HG03565 (cell line): ENCODE results near the gene EPHA2.

Experiments
- ATAC-seq: cut with Tn5 transposase; IDR thresholded peaks from one replicate; pipeline ENCODE4 v1.9.1; 2021; ENCODE audit warnings: mild to moderate bottlenecking, moderate library complexity; ENCODE audit not compliant: unreplicated experiment

The EPHA2 gene

DNA sequence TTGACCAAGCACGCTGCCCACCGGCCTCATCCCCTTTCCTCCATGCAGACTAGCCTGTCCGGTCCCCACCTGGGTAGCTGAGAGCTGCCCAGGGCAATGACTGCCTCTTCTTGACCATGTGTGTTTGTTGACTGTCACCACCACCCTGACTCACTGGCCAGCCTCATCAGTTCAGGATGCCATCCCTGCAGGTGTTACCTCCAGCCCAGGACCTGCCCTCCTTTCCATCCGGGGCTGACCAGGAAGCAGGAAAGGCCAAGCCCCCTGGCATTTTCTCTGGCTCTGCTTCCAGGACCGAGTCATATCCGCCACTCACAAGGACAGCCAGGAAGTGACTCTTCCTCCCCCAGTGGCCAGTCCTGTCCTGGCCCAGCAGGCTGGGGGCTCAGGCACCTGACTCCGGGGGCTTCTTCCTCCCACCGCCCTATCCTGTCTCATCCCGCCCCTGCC lies 17.1 kb downstream of the EPHA2 start:
- ATAC-seq, result no peak

GRCh38 chr1:16137890-16138467 lies 17.9 kb downstream of the EPHA2 start:
- no peak for ATAC-seq

DNA sequence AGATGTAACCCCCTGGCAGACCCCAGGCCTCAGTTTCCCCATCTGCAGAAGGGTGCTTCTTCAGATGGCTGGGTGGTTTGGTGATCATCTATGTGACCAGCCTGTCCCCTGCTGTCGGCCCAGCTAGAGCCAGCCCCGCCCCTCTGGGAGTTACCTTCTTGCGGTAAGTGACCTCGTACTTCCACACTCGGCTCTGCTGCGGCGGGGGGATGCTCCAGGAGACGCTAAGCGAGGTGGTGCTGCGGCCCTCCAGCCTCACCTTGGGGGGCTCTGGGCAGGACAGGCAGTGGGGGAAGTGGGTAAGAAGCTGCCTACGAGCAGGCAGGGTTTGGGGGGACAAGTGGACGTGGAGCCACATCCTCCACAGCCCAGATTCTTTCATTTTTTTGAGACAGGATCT lies 20.4 kb downstream of the EPHA2 start:
- no peak for ATAC-seq

- no peak for ATAC-seq
Measured at GRCh38 chr1:16134906-16135305, 21.0 kb downstream of the EPHA2 start.

- ATAC-seq, result no peak
Measured at GRCh38 chr1:16134066-16134801, 21.6 kb downstream of the EPHA2 start.

- ATAC-seq, result no peak
Measured at GRCh38 chr1:16133007-16133961, 22.6 kb downstream of the EPHA2 start.

GRCh38 chr1:16132325-16132785 lies 23.5 kb downstream of the EPHA2 start:
- no peak for ATAC-seq

- ATAC-seq, result no peak
Measured at GRCh38 chr1:16131636-16132324, 24.1 kb downstream of the EPHA2 start.

- ATAC-seq, result no peak
Measured at GRCh38 chr1:16130827-16131226, 25.0 kb downstream of the EPHA2 start.

DNA sequence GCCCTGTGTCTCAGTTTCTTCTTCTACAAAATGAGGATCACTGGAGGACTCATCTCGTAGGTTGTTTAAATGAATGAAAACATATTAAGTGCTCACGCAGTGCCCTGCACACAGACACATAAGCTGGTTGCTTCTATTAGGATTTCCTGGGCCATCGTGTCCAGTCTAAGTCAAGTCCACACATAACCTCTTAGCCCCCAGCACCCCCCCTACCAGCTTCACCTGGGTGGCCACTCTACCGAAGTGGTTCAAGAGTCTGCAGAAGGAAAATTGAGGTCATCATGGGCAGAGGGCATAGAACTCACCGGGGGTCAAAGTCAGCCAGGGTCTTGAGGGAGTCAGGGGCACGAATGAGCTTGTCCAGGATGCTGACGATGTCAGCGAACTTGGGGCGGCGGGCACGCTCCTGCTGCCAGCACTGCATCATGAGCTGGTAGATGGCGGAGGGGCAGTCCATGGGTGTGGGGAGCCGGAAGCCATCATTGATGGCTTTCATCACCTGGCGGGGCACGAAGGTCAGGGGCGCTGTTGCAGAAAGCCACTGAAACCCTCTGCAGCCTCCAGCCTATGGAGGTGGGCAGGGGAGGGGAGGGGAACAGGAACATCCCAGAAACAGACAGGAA lies 25.8 kb downstream of the EPHA2 start:
- no peak for ATAC-seq

DNA sequence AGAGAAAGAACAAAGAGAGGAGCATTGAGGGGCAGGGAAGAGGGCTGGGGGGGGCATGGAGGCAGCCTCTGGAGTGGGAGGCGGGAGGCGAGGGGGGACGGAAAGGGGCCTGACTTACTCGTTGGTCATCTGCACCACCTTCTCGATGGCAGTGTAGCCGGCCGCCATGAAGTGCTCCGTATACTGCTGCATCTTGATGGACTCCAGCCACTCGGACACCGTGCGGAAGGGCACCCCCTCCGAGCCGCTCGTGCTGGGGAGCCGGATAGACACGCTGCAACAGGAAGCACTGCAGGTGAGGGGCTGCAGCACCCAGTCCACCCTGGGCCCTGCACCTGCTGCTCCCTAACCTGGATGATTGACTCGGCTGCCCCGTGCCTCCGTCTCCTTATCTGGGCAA lies 26.6 kb downstream of the EPHA2 start:
- no peak for ATAC-seq

DNA sequence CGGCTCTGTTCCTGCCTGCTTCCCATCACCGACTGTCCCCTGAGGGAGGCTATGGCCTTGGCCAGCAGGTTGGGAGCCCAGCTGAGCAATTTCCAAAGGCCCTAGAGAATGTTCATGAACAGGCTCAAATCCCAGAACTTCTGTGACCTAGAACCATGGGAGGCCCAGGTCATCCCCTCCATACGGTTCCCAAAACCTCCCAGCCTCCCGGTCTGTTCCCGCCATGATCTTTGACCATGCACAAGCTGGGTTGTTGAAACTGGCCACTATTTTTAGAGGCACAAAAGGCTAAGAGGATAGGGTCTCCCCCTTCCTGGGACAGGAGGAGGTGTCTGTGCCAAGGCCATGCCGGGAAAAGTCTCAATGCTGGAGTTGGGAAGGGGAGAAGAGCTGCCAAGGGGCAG lies 27.5 kb downstream of the EPHA2 start:
- no peak for ATAC-seq

- no peak for ATAC-seq
Measured at GRCh38 chr1:16127676-16128337, 28.1 kb downstream of the EPHA2 start.

GRCh38 chr1:16126743-16127515 lies 28.9 kb downstream of the EPHA2 start:
- ATAC-seq, result no peak

DNA sequence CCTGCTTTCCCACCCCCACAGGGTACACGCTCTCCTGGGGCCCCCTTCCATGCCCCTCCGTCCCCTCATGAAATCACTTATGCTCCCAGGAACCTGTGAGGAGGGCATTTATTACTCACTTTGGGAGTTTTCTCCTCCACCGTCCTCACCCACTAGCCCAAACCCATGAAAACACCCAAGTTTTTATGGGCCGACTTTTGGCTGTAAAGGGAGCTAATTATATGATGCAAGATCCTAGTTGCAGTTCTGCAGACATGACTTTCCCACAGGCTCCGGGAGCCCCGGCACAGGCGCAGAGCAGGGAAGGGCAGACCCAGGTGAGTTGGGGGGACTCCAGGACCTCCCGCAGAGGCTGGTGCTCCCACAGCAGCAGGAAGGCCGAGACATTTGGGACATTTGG lies 29.7 kb downstream of the EPHA2 start:
- ATAC-seq, result no peak

DNA sequence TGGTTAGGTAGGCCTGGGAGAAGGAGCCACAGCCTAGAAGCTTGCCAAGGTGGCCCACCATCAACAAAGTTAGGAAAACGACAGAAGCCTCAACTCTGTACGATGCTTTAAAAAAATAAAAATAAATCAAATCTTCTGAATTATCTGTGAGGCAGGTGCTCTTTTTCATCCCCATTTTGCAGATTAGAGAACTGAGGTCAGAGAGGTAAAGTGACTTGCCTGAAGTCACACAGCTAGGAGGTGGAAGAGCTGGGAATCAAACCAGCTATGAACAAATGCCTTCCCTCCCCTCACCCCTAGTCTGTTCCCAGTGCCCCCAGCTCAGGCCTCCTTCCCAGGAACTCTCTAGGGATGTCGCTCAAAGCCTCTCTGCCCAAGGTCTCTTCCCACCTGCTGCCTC lies 30.4 kb downstream of the EPHA2 start:
- no peak for ATAC-seq

DNA sequence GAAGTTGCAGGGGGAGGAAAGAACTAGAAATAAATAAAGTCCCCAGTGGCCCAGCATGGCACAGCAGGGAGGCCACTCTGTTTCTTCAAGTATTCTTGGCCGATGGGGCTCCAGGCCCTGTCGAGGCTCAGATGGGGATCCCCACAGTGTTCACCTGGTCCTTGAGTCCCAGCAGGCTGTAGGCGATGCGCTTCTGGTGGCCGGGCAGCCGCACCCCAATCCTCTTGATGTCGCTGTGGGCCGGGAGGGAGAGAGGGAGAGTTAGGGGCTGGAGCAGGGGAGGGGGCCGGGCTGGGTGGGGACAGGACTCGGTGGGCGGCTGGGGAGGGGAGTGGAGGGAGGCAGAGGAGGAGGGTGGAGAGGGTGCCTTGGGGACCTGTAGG lies 30.8 kb downstream of the EPHA2 start:
- ATAC-seq, result no peak

GRCh38 chr1:16124377-16125087 lies 31.3 kb downstream of the EPHA2 start:
- ATAC-seq, result no peak

GRCh38 chr1:16122916-16123315 lies 33.0 kb downstream of the EPHA2 start:
- no peak for ATAC-seq
